HG03175 (cell line): ENCODE results near the gene ARID2.

Experiments
- ATAC-seq: cut with Tn5 transposase; IDR thresholded peaks from one replicate; pipeline ENCODE4 v1.9.1; 2021; ENCODE audit warnings: mild to moderate bottlenecking, moderate library complexity; ENCODE audit not compliant: unreplicated experiment

ARID2 gene

GRCh38 chr12:45729233-45730083 is at the start of gene ARID2:
Gene ARID2, plus strand, starts transcription at chr12:45729706. Its CDS starts 131 bp downstream, at chr12:45729837.
- peak; percentile 9 for ATAC-seq

- ATAC-seq, result no peak
These were observed 49.1 kb upstream of the ARID2 start for GRCh38 chr12:45680362-45680761.

GRCh38 chr12:45681465-45681864 is 48.0 kb upstream of the ARID2 start:
- ATAC-seq, result no peak

GRCh38 chr12:45685680-45686079 is 43.8 kb upstream of the ARID2 start:
- ATAC-seq, result no peak

GRCh38 chr12:45687081-45688015 is 42.2 kb upstream of the ARID2 start:
- ATAC-seq, result no peak

GRCh38 chr12:45688183-45688582 is 41.3 kb upstream of the ARID2 start:
- ATAC-seq, result no peak

- ATAC-seq, result no peak
These were observed 34.5 kb upstream of the ARID2 start for GRCh38 chr12:45695035-45695434.

GRCh38 chr12:45695606-45696005 is 33.9 kb upstream of the ARID2 start:
- no peak for ATAC-seq

GRCh38 chr12:45696049-45696448 is 33.5 kb upstream of the ARID2 start:
- no peak for ATAC-seq

GRCh38 chr12:45697371-45697770 is 32.1 kb upstream of the ARID2 start:
- no peak for ATAC-seq

- no peak for ATAC-seq
These were observed 28.2 kb upstream of the ARID2 start for GRCh38 chr12:45701296-45701695.

GRCh38 chr12:45703942-45704341 is 25.6 kb upstream of the ARID2 start:
- no peak for ATAC-seq

- ATAC-seq, result no peak
These were observed 24.5 kb upstream of the ARID2 start for GRCh38 chr12:45704968-45705367.

- ATAC-seq, result no peak
These were observed 24.1 kb upstream of the ARID2 start for GRCh38 chr12:45705404-45705803.

GRCh38 chr12:45707241-45707857 is 22.2 kb upstream of the ARID2 start:
- no peak for ATAC-seq

- ATAC-seq, result no peak
These were observed 21.1 kb upstream of the ARID2 start for GRCh38 chr12:45708363-45708762.

- no peak for ATAC-seq
These were observed 20.6 kb upstream of the ARID2 start for GRCh38 chr12:45708901-45709300.

GRCh38 chr12:45712319-45712718 is 17.2 kb upstream of the ARID2 start:
- no peak for ATAC-seq

GRCh38 chr12:45713078-45713477 is 16.4 kb upstream of the ARID2 start:
- ATAC-seq, result no peak

- no peak for ATAC-seq
These were observed 11.2 kb upstream of the ARID2 start for GRCh38 chr12:45718306-45718705.

GRCh38 chr12:45720069-45720468 is 9.4 kb upstream of the ARID2 start:
- no peak for ATAC-seq
